CD4-positive, alpha-beta T cell (primary cell): ENCODE results near the gene SPSB2. TPM values are rescaled to one million over a fixed set of nuclear protein-coding genes. Genes with fewer than 3 reads are reported as not detected.

Experiments used
- ATAC-seq: fragments of 200-7000 bp; cut with Tn5 transposase; one replicate; pipeline ENCODE4 v1.10.0; 2022; ENCODE audit warnings: mild to moderate bottlenecking; ENCODE audit not compliant: poor library complexity
- CTCF ChIA-PET: fragments of 350-600 bp; sonication (Branson Sonifier 250); formaldehyde crosslinking; loops from one replicate; lab custom pipeline; 2021; ENCODE audit warnings: antibody characterized with exemption, inconsistent platforms; lab: Charles Lee
- POLR2A ChIA-PET: fragments of 350-600 bp; sonication (Branson Sonifier 250); formaldehyde crosslinking; loops from one replicate; lab custom pipeline; 2021; ENCODE audit warnings: antibody characterized with exemption, inconsistent platforms; lab: Charles Lee
- DNase-seq, 14 experiments: peaks; one replicate each; pipeline ENCODE4 v3.0.0-alpha.2; 2013 to 2020; ENCODE audit warnings: mixed read lengths in 2 of 14
- H3K27ac ChIP-seq, 2 donors: one replicate each; pipeline versions ENCODE4 v1.5.1 to v1.7.0; 2013; ENCODE audit warnings: low read length in 2 of 2, low read depth in 1 of 2, mild to moderate bottlenecking in 1 of 2
- H3K27me3 ChIP-seq, 2 experiments: 1 replicate in 1 of 2; 2 replicates in 1 of 2; pipeline versions ENCODE4 v1.6.1 to v1.7.0; 2013; ENCODE audit warnings: low read length in 2 of 2, control low read depth in 1 of 2, mild to moderate bottlenecking in 1 of 2, moderate library complexity in 1 of 2; ENCODE audit not compliant: insufficient read depth in 2 of 2, control insufficient read depth in 1 of 2
- H3K36me3 ChIP-seq: one replicate; pipeline ENCODE4 v1.6.1; 2013; ENCODE audit warnings: low read length, control low read depth; ENCODE audit not compliant: insufficient read depth
- H3K4me1 ChIP-seq: one replicate; pipeline ENCODE4 v1.6.1; 2013; ENCODE audit warnings: low read length, control low read depth; ENCODE audit not compliant: insufficient read depth
- H3K4me3 ChIP-seq: one replicate; pipeline ENCODE4 v1.5.1; 2013; ENCODE audit warnings: mild to moderate bottlenecking, low read length, moderate library complexity
- H3K9me3 ChIP-seq, 2 experiments: 1 replicate in 1 of 2; 2 replicates in 1 of 2; pipeline versions ENCODE4 v1.6.1 to v1.7.0; 2013; ENCODE audit warnings: low read length in 2 of 2, mild to moderate bottlenecking in 2 of 2, control low read depth in 1 of 2, moderate library complexity in 1 of 2; ENCODE audit not compliant: control insufficient read depth in 1 of 2, insufficient read depth in 1 of 2
- H3K27ac Mint-ChIP-seq: one replicate; pipeline ENCODE4 v1.8.0; 2020; ENCODE audit warnings: mixed read lengths
- H3K27me3 Mint-ChIP-seq: one replicate; pipeline ENCODE4 v1.8.0; 2021; ENCODE audit warnings: mixed read lengths
- H3K36me3 Mint-ChIP-seq: one replicate; pipeline ENCODE4 v1.8.0; 2021; ENCODE audit warnings: low read depth, mixed read lengths
- H3K4me1 Mint-ChIP-seq: one replicate; pipeline ENCODE4 v1.8.0; 2021; ENCODE audit warnings: low read depth, mixed read lengths
- H3K4me3 Mint-ChIP-seq: one replicate; pipeline ENCODE4 v1.8.0; 2020; ENCODE audit warnings: mild to moderate bottlenecking, mixed read lengths
- H3K9me3 Mint-ChIP-seq: one replicate; pipeline ENCODE4 v1.8.0; 2020; ENCODE audit warnings: mixed read lengths
- CTCF ChIP-seq: fragments of 200-600 bp; IDR thresholded peaks from one replicate; pipeline ENCODE4 v1.8.0; 2022; ENCODE audit warnings: antibody characterized with exemption, mild to moderate bottlenecking
- intact Hi-C, 2 experiments: fragments of 100-400 bp; cut with DNase I in 1 of 2; cut with micrococcal nuclease in 1 of 2; formaldehyde crosslinking; loops; one replicate each; pipeline versions ENCODE4 v1.15.1 to v1.9.0; 2023 to 2025; cut with DNase I, micrococcal nuclease
- total RNA-seq, 174 experiments: library from RNA in 2 of 174; stranded (reverse) in 2 of 174; gene quantifications; one replicate each; pipeline ENCODE4 v1.2.3 and lab custom pipeline; 2021 to 2026

The SPSB2 gene
- total RNA-seq, 2 experiments from 2014 or later: 3.2 to 3.3 TPM

- H3K4me3 ChIP-seq: peak within 1 kb of the TSS; percentile 72
Observed at GRCh38 chr12:6827982-6828780, 44.9 kb downstream of the SPSB2 start, which contains the start of gene P3H3. TSS of gene P3H3 (plus strand) at chr12:6828407. CDS start at chr12:6828441, 34 bp downstream.

GRCh38 chr12:6827437-6827911 lies 45.6 kb downstream of the SPSB2 start:
- Histone ChIP-seq H3K4me1 (peaks cover 35% of the 10 kb centered on the region), H3K9me3 (peaks cover 0 to 6% of the 10 kb centered on the region in 2 experiments), H3K27ac (no peak overlapping the region), H3K36me3 (no peaks in the 10 kb centered on the region), H3K4me3 (no peak overlapping the region), H3K27me3 (peaks cover 19 to 25% of the 10 kb centered on the region in 2 experiments)
- no peak for ATAC-seq
- H3K4me3 Mint-ChIP-seq: peak overlapping the region; percentile 89
- intact Hi-C loops: loop anchor here in 1 of 2 experiments (5.0 kb wide), 2 partner anchors 40 to 265 kb away; partner anchors contain the start of gene CD4
- no peaks in the 10 kb centered on the region for H3K36me3 Mint-ChIP-seq
- peaks cover 17% of the 10 kb centered on the region for H3K4me1 Mint-ChIP-seq
- ChIA-PET POLR2A (interaction anchor here (2.8 to 8.0 kb wide), 3 partner anchors 24 to 74 kb away, joined by 16 to 57 read pairs (median 28); partner anchors contain the start of genes CDCA3, MLF2 and USP5), CTCF (interaction anchor here (1.4 to 2.7 kb wide), 2 partner anchors 61 to 200 kb away, joined by 3 to 6 read pairs; no protein-coding TSS in a partner anchor)
- H3K27me3 Mint-ChIP-seq: peaks cover 30% of the 10 kb centered on the region
- H3K27ac Mint-ChIP-seq: peak overlapping the region; percentile 61
- H3K9me3 Mint-ChIP-seq: no peaks in the 10 kb centered on the region
- peak in 8 of 14 experiments; percentile 26 to 68 (median 40) for DNase-seq
- TF ChIP-seq CTCF: no peak

More at GRCh38 chr12:6827982-6828780, 44.9 kb downstream of the SPSB2 start, which contains the start of gene P3H3:
- H3K4me1 ChIP-seq: peaks cover 35% of the 10 kb centered on the region
- no peaks in the 10 kb centered on the region for H3K36me3 ChIP-seq
- peak; percentile 40 for ATAC-seq
- H3K27me3 ChIP-seq: peaks cover 19 to 25% of the 10 kb centered on the region in 2 experiments
- H3K27me3 Mint-ChIP-seq: peaks cover 25% of the 10 kb centered on the region
- H3K36me3 Mint-ChIP-seq: no peaks in the 10 kb centered on the region
- ChIA-PET CTCF (interaction anchor here (1.0 to 2.7 kb wide), 7 partner anchors 17 to 201 kb away, joined by 3 to 10 read pairs (median 5); partner anchors contain the start of genes MLF2 and SPSB2), POLR2A (interaction anchor here (0.9 to 8.0 kb wide), 16 partner anchors 8 to 260 kb away, joined by 3 to 57 read pairs (median 8); partner anchors contain the start of genes C12orf57, CD4, CDCA3 and COPS7A)
- H3K9me3 ChIP-seq: peaks cover 0 to 6% of the 10 kb centered on the region in 2 experiments
- peak within 1 kb of the TSS; percentile 70 for H3K27ac Mint-ChIP-seq
- H3K4me1 Mint-ChIP-seq: peaks cover 17% of the 10 kb centered on the region
- DNase-seq: peak in 2 of 14 experiments; percentile 33 to 69
- H3K4me3 Mint-ChIP-seq: peak within 1 kb of the TSS; percentile 91
- intact Hi-C loops: loop anchor here in 1 of 2 experiments (5.0 kb wide), 2 partner anchors 41 to 266 kb away; partner anchors contain the start of gene CD4
- H3K27ac ChIP-seq: no peak within 1 kb of the TSS
- no peaks in the 10 kb centered on the region for H3K9me3 Mint-ChIP-seq
- TF ChIP-seq CTCF: no peak
